Activated naive CD4-positive, alpha-beta T cell treated with anti-CD3 and anti-CD28 coated beads, Interleukin-2, amount 50 U/mL, for 16 hours (primary cell): ENCODE results near the gene SLC38A8.

Experiments used
- DNase-seq: peaks from one replicate; pipeline ENCODE4 v3.0.0-alpha.2; 2020

The SLC38A8 gene

GRCh38 chr16:84027625-84028024 lies 15.0 kb downstream of the SLC38A8 start:
- DNase-seq: no peak

DNA sequence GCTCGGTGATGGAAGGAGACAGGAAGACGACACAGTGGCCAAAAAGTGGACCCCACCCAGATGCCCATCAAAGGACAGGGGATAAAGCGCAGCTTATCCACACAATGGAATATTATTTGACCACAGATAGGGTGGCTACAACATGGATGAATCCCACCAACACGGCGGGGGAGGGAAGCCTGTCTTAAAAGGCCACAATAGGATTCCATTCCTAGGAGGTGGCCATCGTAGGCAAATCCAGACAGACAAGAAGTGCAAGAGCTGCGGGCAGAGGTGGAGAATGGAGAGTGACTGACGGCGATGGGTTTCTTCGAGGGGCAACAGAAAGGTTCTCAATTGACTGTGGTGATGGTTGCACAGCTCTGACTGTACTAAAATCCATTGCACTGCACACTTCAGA lies 16.0 kb downstream of the SLC38A8 start:
- DNase-seq: no peak

DNA sequence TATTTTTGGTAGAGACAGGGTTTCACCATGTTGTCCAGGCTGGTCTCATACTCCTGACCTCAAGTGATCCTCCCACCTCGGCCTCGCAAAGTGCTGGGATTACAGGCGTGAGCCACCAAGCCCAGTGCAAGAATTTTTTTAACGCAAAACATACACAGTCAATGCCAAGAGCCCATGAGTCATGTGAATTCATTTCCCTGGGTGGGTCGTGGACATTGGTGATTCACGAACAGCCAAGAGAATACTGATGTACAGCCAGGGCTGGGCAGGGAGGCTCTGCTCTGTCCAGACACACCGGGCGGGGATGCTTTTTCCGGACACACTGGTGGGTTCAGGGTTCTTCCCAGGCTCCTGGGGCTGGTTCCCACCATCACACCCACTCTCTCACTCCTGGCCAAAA lies 17.7 kb downstream of the SLC38A8 start:
- no peak for DNase-seq

GRCh38 chr16:84022644-84023043 lies 20.0 kb downstream of the SLC38A8 start:
- no peak for DNase-seq

GRCh38 chr16:84021488-84021887 lies 21.1 kb downstream of the SLC38A8 start:
- no peak for DNase-seq

- no peak for DNase-seq
Observed at GRCh38 chr16:84020353-84020752, 22.2 kb downstream of the SLC38A8 start.

DNA sequence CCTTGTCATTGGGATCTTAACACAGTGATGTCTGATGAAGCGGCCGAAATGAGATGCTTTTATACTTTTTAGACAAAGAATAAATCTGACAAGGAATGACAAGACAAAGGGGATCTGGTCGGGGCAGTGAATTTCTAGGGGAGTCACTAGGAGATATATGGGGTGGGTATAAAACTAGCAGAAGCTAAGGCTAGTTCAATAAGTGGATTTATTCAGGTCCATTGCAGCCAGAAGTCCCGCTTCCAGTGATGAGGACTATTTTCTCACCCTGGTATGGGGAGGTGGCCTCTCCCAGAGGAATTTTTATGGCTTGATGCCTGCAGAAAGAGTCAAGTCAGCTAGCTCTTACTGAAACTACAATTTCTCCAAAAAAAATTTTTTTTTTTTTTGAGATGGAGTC lies 23.9 kb downstream of the SLC38A8 start:
- no peak for DNase-seq

DNA sequence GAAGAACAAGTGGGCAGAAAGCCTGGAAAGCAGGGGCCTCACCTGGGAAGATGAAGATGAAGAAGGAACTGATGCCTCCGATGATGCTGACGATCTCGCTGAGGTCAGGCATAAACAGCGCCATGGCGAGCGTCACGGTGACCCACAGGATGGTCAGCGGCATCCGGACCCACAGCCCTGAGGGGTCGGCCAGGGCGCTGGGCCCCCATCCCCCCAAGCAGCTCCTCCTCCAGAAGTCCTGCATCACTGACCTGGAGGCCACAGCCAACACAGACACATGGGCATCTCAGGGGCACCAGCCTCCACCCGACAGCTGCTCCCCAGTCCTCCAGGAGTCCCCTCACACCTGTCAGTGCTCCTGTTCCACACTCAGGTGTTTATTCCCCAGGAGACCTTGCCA lies 26.1 kb downstream of the SLC38A8 start:
- no peak for DNase-seq

DNA sequence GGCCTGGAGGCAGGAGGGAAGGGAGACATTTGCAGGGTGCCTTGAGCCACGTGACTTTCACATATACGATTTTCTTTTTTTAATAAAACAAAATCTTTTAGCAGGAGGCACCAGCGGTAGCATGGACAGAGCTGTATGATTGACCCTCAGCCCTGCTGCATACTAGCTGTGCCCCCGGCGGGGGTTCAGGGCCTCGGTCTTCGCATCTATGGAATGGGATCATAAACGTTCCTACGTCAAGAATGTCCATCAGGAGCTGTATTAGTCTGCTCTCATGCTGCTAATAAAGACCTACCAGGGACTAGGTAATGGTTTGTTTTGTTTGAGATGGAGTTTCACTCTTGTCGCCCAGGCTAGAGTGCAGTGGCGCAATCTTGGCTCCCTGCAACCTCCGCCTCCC lies 27.2 kb downstream of the SLC38A8 start:
- no peak for DNase-seq

- no peak for DNase-seq
Observed at GRCh38 chr16:84014570-84015327, 27.8 kb downstream of the SLC38A8 start.

GRCh38 chr16:84013787-84014569 lies 28.6 kb downstream of the SLC38A8 start:
- DNase-seq: peak; percentile 52

DNA sequence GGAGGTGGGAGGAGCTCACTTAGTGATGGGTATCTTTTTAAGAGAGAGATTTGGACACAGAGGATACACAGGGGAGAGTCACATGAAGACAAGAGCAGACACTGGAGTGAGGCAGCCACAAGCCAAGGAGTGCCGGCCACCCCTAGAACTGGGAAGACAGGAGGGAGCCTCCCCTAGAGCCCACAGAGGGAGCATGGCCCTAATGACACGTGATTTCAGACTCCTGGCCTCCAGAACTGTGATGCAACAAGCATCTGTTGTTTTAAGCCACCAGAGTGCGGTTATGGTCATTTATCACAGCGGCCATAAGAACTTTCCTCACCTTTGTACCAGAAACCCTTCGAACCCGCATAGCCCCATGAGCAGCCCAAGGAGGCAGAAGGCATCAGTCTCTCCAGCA lies 33.3 kb downstream of the SLC38A8 start:
- DNase-seq: no peak

GRCh38 chr16:84007965-84008364 lies 34.6 kb downstream of the SLC38A8 start:
- no peak for DNase-seq

DNA sequence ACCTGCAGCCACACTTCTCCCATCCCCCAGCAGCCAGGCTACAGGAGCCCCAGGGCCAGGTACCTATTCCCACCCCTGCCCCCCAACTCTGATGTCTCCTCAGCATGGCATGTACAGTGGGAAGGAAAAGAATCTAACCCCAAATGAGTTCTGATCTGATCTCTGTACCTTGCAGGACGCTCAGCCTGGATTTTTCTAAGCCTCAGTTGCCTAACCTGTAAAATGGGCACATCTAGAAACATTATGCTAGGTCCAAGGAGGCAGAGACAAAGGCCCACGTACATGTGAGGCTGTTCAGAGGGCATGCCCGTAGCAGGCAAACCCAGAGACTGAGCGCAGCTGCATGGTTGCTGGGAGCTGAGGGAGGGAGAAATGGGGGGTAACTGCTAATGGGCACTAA lies 35.1 kb downstream of the SLC38A8 start:
- DNase-seq: no peak

DNA sequence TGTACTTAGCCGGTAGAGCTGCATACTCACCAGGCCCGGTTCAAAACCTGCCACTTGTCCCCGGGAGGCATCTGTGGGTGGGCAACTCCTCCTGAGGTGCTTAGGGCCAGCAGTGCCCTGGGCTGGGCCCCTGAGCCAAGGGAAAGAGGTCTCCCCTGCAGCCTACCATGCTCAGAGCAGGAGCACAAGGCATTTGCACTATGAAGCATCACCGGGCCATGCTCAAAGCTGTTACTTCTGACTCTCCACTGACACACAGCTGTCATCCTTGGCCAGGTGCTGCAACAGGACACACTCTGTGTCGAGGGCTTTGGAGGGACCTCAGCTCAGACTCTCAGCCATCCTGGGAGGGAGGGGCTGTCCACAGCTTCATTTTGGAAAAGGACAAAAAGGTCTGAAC lies 37.2 kb downstream of the SLC38A8 start:
- DNase-seq: no peak

GRCh38 chr16:84004442-84004841 lies 38.2 kb downstream of the SLC38A8 start:
- DNase-seq: no peak

- DNase-seq: no peak
Observed at GRCh38 chr16:84003038-84003437, 39.6 kb downstream of the SLC38A8 start.

DNA sequence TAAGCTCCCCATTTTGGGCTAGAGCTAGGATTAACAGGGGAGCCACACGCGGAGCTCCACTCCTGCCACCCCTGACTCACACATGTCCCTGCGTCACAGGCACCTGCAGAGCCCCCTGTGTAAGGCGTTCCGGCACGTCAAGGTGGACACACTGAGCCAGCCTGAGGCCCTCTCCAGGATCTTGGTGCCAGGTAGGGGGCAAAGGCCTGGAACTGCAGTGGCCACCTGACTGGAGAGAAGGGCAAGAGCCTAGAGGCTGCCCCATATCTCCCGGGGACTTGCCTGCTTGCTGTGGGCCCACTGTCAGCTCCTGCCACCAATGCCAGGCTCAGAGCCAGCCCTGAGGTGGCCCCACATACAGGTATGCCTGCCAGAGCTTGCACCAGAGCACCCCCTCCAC lies 40.9 kb downstream of the SLC38A8 start:
- DNase-seq: no peak

- DNase-seq: no peak
Observed at GRCh38 chr16:84000989-84001642, 41.5 kb downstream of the SLC38A8 start.

GRCh38 chr16:83998091-83998490 lies 44.5 kb downstream of the SLC38A8 start:
- DNase-seq: no peak

DNA sequence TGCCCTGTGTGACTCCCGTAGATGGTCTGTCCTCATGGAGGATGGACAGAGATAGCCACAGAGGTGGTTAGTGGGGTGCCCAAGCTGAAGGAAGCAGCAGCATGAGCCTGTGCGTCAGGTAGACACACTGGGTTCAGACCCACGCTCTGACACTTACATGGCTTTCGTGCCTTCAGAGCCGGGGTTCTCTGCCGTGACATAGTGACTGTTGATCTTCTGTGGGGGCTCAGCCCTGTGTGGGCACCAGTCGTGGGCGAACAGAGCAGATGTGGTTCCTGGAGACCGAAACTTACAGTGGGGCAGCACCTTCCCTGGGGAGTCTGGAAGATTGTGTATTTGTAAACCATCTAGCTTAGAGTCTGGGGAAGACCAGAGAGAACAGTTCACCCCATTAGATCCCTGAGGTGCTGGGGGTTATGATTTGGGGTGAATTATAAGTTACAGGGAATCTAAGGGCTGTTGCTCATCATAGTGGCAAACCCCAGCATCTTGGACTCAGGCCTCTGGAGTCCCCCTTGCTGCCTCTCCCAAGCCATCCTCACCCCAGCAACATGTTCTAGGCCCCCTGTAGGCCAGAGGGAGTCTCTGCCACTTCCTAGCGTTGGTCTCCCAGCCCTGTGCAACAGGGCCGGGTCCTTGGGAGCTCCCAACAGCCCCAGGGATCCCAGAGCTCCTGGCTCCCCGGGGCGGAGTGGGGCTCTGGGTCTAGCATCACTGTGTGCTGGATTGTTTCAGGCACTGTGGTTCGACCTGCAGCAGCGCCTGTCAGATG lies 45.9 kb downstream of the SLC38A8 start:
- no peak for DNase-seq

- no peak for DNase-seq
Observed at GRCh38 chr16:83995754-83996153, 46.8 kb downstream of the SLC38A8 start.

- DNase-seq: no peak
Observed at GRCh38 chr16:83994703-83995102, 47.9 kb downstream of the SLC38A8 start.
